Esophagus muscularis mucosa (tissue), 4 donors: ENCODE results near the gene SCGB2A2. TPM values are rescaled to one million over a fixed set of nuclear protein-coding genes. Genes with fewer than 3 reads are reported as not detected.

Experiments
- DNase-seq: peaks from one replicate; pipeline ENCODE4 v3.0.0-alpha.2; 2017; ENCODE audit errors: extremely low spot score
- H3K27ac ChIP-seq, 4 donors: fragments of 200-600 bp; sonication (generic); replicated peaks in 1 of 4; 1 replicate in 3 of 4; 2 replicates in 1 of 4; pipeline ENCODE4 v1.5.1; 2016 to 2019; ENCODE audit warnings: mild to moderate bottlenecking in 1 of 4
- H3K27me3 ChIP-seq, 4 donors: fragments of 200-600 bp; sonication (generic); one replicate each; pipeline versions ENCODE4 v1.5.1 to v1.6.0; 2016 to 2019
- H3K36me3 ChIP-seq, 4 donors: fragments of 200-600 bp; sonication (generic); one replicate each; pipeline ENCODE4 v1.5.1; 2016 to 2019
- H3K4me1 ChIP-seq, 4 donors: fragments of 200-600 bp; sonication (generic); one replicate each; pipeline ENCODE4 v1.5.1; 2016 to 2019
- H3K4me3 ChIP-seq, 4 donors: fragments of 200-600 bp; sonication (generic); 1 replicate in 2 of 4; 2 replicates in 2 of 4; pipeline ENCODE4 v1.5.1; 2016 to 2019; ENCODE audit warnings: mild to moderate bottlenecking in 4 of 4, moderate library complexity in 1 of 4
- H3K9me3 ChIP-seq, 4 donors: fragments of 200-600 bp; sonication (generic); 1 replicate in 3 of 4; 2 replicates in 1 of 4; pipeline ENCODE4 v1.5.1; 2016 to 2019
- CTCF ChIP-seq, 3 experiments: fragments of 200-600 bp in 2 of 3; fragments of 450-650 bp in 1 of 3; sonication (generic) in 2 of 3; IDR thresholded peaks; one replicate each; pipeline ENCODE4 v1.5.1; 2017 to 2019; ENCODE audit warnings: antibody characterized with exemption in 3 of 3, mild to moderate bottlenecking in 2 of 3, moderate library complexity in 1 of 3
- EP300 ChIP-seq: sonication (generic); formaldehyde crosslinking; IDR thresholded peaks from one replicate; pipeline ENCODE4 v1.6.1; 2017; ENCODE audit warnings: antibody characterized with exemption
- POLR2A ChIP-seq: fragments of 450-650 bp; IDR thresholded peaks from one replicate; pipeline ENCODE4 v1.6.1; 2017; ENCODE audit warnings: antibody characterized with exemption, moderate library complexity, mild to moderate bottlenecking, low read depth
- POLR2AphosphoS5 ChIP-seq, 2 donors: sonication (generic); formaldehyde crosslinking; IDR thresholded peaks; one replicate each; pipeline ENCODE4 v1.6.1; 2017; ENCODE audit warnings: antibody characterized with exemption in 2 of 2
- WGBS: methylation state at CpG from one replicate; pipeline ENCODE4 v1.1.5; 2018; 5-methylcytosine and 5-hydroxymethylcytosine counted together
- intact Hi-C: fragments of 100-400 bp; cut with DNase I; formaldehyde crosslinking; loops from one replicate; pipeline ENCODE4 v1.15.1; 2023
- total RNA-seq, 4 donors: library from RNA; depleted of rRNA; stranded (reverse); fragments of >200 nt; gene quantifications; one replicate each; pipeline versions ENCODE4 v1.1.0 to v1.2.1, GENCODE V29; 2016

The SCGB2A2 gene
- total RNA-seq, 4 donors from 2014 or later, result not detected

- Histone ChIP-seq H3K27ac (no peak overlapping the region), H3K36me3 (no peaks in the 10 kb centered on the region), H3K4me1 (no peaks in the 10 kb centered on the region), H3K9me3 (no peaks in the 10 kb centered on the region), H3K4me3 (no peak overlapping the region), H3K27me3 (peaks cover 0 to 44% (median 0%) of the 10 kb centered on the region in 4 donors)
- no peak for DNase-seq
- WGBS, result 70% methylated on average over 4 of the region's 4 CpGs
- intact Hi-C loops, result no loop called here
- no peak for TF ChIP-seq POLR2A
- TF ChIP-seq POLR2AphosphoS5 (IDR thresholded peaks at IDR 0.05), result no peak
- TF ChIP-seq EP300, result no peak
- TF ChIP-seq CTCF (IDR thresholded peaks at IDR 0.05), result no peak
These were observed 32.5 kb upstream of the SCGB2A2 start for GRCh38 chr11:62237499-62237898.

- intact Hi-C loops, result no loop called here
- H3K36me3 ChIP-seq, result no peaks in the 10 kb centered on the region
- no peak for DNase-seq
- H3K4me3 ChIP-seq, result no peak overlapping the region
- TF ChIP-seq EP300 (no peak), POLR2A (no peak), POLR2AphosphoS5 (IDR thresholded peaks at IDR 0.05) (no peak), CTCF (IDR thresholded peaks at IDR 0.05) (no peak)
- H3K9me3 ChIP-seq, result no peaks in the 10 kb centered on the region
- H3K4me1 ChIP-seq, result no peaks in the 10 kb centered on the region
- WGBS, result 93% methylated on average over 4 of the region's 4 CpGs
- no peak overlapping the region for H3K27ac ChIP-seq
- H3K27me3 ChIP-seq, result peaks cover 0 to 42% (median 0%) of the 10 kb centered on the region in 4 donors
These were observed 31.8 kb upstream of the SCGB2A2 start for GRCh38 chr11:62238151-62238550.

GRCh38 chr11:62241095-62241494 lies 28.9 kb upstream of the SCGB2A2 start:
- Histone ChIP-seq H3K36me3 (no peaks in the 10 kb centered on the region), H3K4me3 (no peak overlapping the region), H3K9me3 (no peaks in the 10 kb centered on the region), H3K27ac (no peak overlapping the region), H3K27me3 (peaks cover 0 to 51% (median 0%) of the 10 kb centered on the region in 4 donors), H3K4me1 (no peaks in the 10 kb centered on the region)
- intact Hi-C loops, result no loop called here
- no peak for DNase-seq
- WGBS, result 90% methylated on average over 3 of the region's 3 CpGs
- TF ChIP-seq POLR2AphosphoS5 (IDR thresholded peaks at IDR 0.05) (no peak), CTCF (IDR thresholded peaks at IDR 0.05) (no peak), POLR2A (no peak), EP300 (no peak)

GRCh38 chr11:62242021-62242420 lies 27.9 kb upstream of the SCGB2A2 start, which contains the start of gene SCGB1D2:
TSS of gene SCGB1D2 (plus strand) at chr11:62242239. CDS start at chr11:62242308, 69 bp downstream.
- intact Hi-C loops, result no loop called here
- no CpG with 5 or more reads among the region's 3 CpGs for WGBS
- no peak for DNase-seq
- no peaks in the 10 kb centered on the region for H3K9me3 ChIP-seq
- H3K27ac ChIP-seq, result no peak within 1 kb of the TSS
- no peaks in the 10 kb centered on the region for H3K36me3 ChIP-seq
- TF ChIP-seq POLR2AphosphoS5 (IDR thresholded peaks at IDR 0.05) (no peak), EP300 (no peak), CTCF (IDR thresholded peaks at IDR 0.05) (no peak), POLR2A (no peak)
- H3K4me1 ChIP-seq, result no peaks in the 10 kb centered on the region
- peaks cover 0 to 54% (median 0%) of the 10 kb centered on the region in 4 donors for H3K27me3 ChIP-seq
- H3K4me3 ChIP-seq, result no peak within 1 kb of the TSS

GRCh38 chr11:62245271-62245753 lies 24.6 kb upstream of the SCGB2A2 start:
- H3K27me3 ChIP-seq, result peaks cover 0 to 49% (median 0%) of the 10 kb centered on the region in 4 donors
- intact Hi-C loops, result no loop called here
- no peak overlapping the region for H3K27ac ChIP-seq
- H3K9me3 ChIP-seq, result peaks cover 0 to 6% (median 2%) of the 10 kb centered on the region in 4 donors
- H3K36me3 ChIP-seq, result no peaks in the 10 kb centered on the region
- no peaks in the 10 kb centered on the region for H3K4me1 ChIP-seq
- WGBS, result 28% methylated on average over 6 of the region's 6 CpGs
- no peak overlapping the region for H3K4me3 ChIP-seq
- no peak for DNase-seq
- no peak for TF ChIP-seq EP300
- TF ChIP-seq POLR2A, result no peak
- no peak for TF ChIP-seq CTCF (IDR thresholded peaks at IDR 0.05)
